ENCODE data around the gene ANKRD62.

Gene ANKRD62

GRCh38 chr18:12093520-12094257 lies at the start of gene ANKRD62:
ANKRD62 (plus strand) TSS chr18:12093843; CDS start chr18:12094018, 175 bp downstream.
- no peak for DNase-seq
- ATAC-seq: no peak

GRCh38 chr18:12044591-12044990 lies 49.1 kb upstream of the ANKRD62 start:
- DNase-seq (no peak), ATAC-seq (no peak)

- DNase-seq: no peak
- ATAC-seq: no peak
Observed at GRCh38 chr18:12046046-12046750, 47.4 kb upstream of the ANKRD62 start.

DNA sequence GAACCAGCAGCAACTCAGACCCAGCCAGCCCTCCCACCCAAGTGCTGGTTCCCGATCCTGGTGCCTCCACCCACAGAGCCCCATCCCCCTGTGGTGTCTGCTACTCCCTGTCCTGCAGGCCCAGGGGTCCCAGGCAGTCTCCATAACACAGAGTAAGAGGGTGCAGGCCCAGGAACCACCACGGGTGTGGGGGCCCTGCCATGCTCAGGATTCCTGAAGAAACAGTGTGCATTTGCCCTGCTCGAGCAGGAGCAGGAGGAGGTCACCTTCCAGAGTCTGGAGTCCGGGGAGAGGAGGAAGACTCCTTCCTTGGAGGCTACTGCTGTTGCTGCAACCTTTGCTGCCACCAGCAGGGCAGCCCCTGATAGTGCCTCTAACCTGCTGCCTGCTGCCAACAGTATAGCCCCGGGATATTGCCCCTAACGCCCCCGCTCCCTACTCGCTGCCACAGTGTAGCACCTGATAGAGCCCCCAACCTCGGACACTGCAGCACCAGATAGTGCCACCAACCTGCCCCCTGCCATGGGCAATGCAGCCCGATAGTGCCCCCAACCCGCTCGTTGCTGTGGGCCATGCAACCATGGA lies 46.8 kb upstream of the ANKRD62 start:
- ATAC-seq: no peak

GRCh38 chr18:12048010-12048826 lies 45.4 kb upstream of the ANKRD62 start:
- DNase-seq (no peak), ATAC-seq (no peak)

More for the DNA sequence above, 46.8 kb upstream of the ANKRD62 start:
- no peak for DNase-seq

DNA sequence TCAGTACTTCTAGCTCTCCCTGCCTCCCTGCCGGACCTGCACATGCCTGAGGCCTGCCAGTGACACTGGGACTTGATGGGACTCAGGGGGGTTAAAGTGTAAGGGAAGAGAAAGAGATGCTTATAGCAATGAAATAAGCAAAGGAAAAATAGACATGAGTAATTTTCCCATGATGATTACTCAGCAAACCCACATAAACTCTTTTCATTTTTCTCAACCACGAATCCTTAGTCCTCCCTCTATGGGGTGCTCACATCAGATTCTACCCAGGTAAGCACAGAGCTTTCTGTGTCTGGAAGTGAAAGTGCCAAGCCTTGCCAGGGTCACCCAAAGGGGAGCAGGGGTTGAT lies 44.8 kb upstream of the ANKRD62 start:
- ATAC-seq: peak; percentile 41

GRCh38 chr18:12049978-12050811 lies 43.4 kb upstream of the ANKRD62 start:
- ATAC-seq (no peak), DNase-seq (no peak)

More for the DNA sequence above, 44.8 kb upstream of the ANKRD62 start:
- DNase-seq: no peak

- ATAC-seq (no peak), DNase-seq (no peak)
Observed at GRCh38 chr18:12052866-12053265, 40.8 kb upstream of the ANKRD62 start.

DNA sequence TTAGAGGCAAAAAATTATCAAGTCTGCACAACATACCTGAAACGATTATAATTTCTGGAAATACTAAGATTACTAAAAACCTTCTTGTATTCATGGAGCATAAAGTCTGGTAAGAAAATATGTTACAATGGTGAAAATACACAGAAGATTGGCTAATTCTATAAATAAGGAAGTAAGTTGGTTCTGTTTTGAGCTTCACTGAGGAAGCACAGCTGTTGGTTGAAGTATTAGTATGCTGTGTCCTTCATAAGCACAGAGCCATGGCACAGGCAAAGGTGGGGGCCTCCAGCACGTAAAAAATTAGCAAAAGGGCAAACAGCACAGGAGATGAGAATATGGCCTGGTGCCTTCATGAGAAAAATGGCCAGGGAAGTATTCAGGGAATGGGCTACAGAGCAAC lies 40.4 kb upstream of the ANKRD62 start:
- no peak for DNase-seq
- no peak for ATAC-seq

GRCh38 chr18:12056034-12056883 lies 37.4 kb upstream of the ANKRD62 start:
- ATAC-seq: no peak
- no peak for DNase-seq

- DNase-seq (no peak), ATAC-seq (no peak)
Observed at GRCh38 chr18:12056884-12057402, 36.7 kb upstream of the ANKRD62 start.

- ATAC-seq (no peak), DNase-seq (no peak)
Observed at GRCh38 chr18:12057419-12058039, 36.1 kb upstream of the ANKRD62 start.

DNA sequence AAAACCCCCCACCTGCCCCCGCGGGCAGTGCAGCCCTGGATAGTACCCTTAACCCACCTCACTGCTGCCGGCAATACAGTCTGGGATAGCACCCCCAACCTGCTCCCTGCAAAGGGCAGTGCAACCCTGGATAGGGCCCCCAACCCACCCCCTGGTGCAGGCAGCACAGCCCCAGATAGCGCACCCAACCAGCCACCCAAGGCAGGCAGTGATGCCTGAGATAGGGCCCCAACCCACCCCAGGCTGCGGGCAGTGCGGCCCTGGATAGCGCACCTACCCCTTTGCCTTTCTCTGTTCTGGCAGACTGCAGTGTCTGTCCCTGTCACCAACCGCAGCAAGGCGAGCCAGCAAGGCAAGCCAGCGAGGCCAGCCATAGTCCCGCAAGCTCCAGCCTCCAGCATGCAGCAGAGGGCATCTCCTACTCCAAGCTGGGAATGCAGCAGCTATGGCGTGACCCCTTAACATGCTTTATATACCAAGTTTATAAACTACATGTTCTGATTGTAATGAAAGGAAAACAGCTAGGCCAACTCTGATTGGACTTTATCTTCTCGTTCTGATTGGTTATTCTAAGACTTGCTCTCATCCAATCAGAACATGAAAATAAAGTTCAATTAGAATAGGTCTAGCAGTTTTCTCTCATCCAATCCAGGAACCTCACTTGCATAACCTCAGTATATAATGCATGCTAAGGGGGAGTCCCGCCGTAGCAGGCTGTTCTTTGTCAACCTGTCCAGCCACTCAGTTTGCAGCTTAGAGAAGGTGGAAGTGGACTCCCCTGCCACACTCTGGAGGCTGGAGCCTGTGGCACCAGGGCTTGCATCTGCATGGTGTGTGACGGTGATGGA lies 34.1 kb upstream of the ANKRD62 start:
- DNase-seq: no peak
- ATAC-seq: peak; percentile 3

DNA sequence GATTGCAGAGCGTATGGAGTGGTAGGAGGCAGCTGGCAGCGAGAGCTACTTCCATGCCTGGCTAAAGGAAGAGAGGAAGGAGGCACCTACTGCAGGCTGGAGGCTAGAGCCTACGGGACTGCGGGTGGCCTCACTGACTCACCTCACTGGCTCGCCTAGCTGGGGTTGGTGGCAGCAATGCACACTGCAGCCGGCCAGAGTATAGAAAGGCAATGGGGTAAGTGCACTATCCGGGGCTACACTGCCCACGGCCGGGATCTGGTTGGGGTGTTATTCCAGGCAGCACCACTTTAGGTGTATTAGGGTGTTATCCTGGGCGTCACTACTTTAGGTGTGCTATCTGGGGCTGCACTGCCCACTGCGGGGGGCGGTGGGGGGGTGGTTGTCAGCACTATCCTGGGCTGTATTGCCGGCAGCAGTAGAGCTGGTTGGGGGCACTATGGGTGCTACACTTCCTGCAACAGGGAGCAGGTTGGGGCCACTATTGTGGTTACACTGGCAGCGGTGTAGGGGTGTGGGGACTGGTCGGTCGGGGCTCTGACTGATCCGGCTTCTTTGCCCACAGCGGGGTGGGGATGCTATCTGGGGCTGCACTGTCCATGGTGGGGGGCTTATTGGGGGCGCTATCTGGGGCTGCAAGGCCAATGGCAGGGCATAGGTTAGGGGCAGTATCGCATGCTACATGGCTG lies 33.3 kb upstream of the ANKRD62 start:
- ATAC-seq (no peak), DNase-seq (no peak)

GRCh38 chr18:12061685-12062084 lies 32.0 kb upstream of the ANKRD62 start:
- ATAC-seq (no peak), DNase-seq (no peak)

GRCh38 chr18:12062974-12063373 lies 30.7 kb upstream of the ANKRD62 start:
- DNase-seq (no peak), ATAC-seq (no peak)

GRCh38 chr18:12064086-12064763 lies 29.4 kb upstream of the ANKRD62 start:
- no peak for ATAC-seq
- no peak for DNase-seq

DNA sequence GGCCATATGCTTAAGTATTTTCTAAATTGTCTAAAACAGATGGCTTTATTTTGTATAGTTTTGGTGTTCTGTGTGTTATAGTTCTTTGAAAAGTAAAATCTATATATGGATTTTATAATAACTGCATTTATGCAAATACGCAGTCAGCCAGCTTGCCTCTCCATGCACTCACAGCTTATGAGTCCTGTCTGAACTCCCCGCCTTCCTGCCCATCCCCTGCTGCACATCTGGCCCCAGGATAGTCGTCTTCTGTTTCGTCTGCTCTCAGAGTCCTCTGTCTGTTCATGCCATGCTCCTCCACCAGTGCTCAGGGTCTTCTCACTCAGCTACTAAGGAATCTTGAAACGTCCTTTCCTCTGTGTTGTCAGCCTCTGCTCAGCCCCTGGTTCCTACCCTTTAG lies 28.2 kb upstream of the ANKRD62 start:
- ATAC-seq: no peak

More for the DNA sequence above, 28.2 kb upstream of the ANKRD62 start:
- DNase-seq: no peak
